Thoracic aorta (tissue), 2 donors: ENCODE results near the gene RXFP1. TPM values are rescaled to one million over a fixed set of nuclear protein-coding genes. Genes with fewer than 3 reads are reported as not detected.

Experiments
- ATAC-seq: fragments of 150-250 bp; one replicate; pipeline ENCODE4 v1.8.0; 2017; ENCODE audit warnings: low read depth; ENCODE audit not compliant: insufficient number of reproducible peaks, low FRiP score
- DNase-seq: peaks from one replicate; pipeline ENCODE4 v3.0.0-alpha.2; 2020; ENCODE audit warnings: low spot score
- H3K27ac ChIP-seq, 2 donors: fragments of 200-600 bp; sonication (generic); 1 replicate in 1 of 2; 2 replicates in 1 of 2; pipeline ENCODE4 v1.5.1; 2016; ENCODE audit warnings: mild to moderate bottlenecking in 2 of 2, moderate library complexity in 2 of 2
- H3K27me3 ChIP-seq: fragments of 200-600 bp; sonication (generic); replicated peaks from 2 replicates; pipeline ENCODE4 v1.6.0; 2016; ENCODE audit warnings: mild to moderate bottlenecking; ENCODE audit not compliant: insufficient read depth
- H3K36me3 ChIP-seq: fragments of 200-600 bp; sonication (generic); one replicate; pipeline ENCODE4 v1.5.1; 2016
- H3K4me1 ChIP-seq, 2 donors: fragments of 200-600 bp; sonication (generic); 1 replicate in 1 of 2; 2 replicates in 1 of 2; pipeline versions ENCODE4 v1.5.1 to v1.6.0; 2016; ENCODE audit warnings: low read depth in 2 of 2, mild to moderate bottlenecking in 1 of 2; ENCODE audit not compliant: control insufficient read depth in 1 of 2
- H3K4me3 ChIP-seq: fragments of 200-600 bp; sonication (generic); 2 replicates; pipeline ENCODE4 v1.5.1; 2016; ENCODE audit warnings: mild to moderate bottlenecking
- H3K9me3 ChIP-seq: fragments of 200-600 bp; sonication (generic); 2 replicates; pipeline ENCODE4 v1.5.1; 2016
- total RNA-seq, 2 donors: library from RNA; depleted of rRNA; stranded (reverse); fragments of >200 nt; gene quantifications; one replicate each; pipeline versions ENCODE4 v1.1.0 to v1.2.3, GENCODE V29; 2016
- TF ChIP-seq, protein P1 (sequence below): fragments of 200-600 bp; sonication (generic); IDR thresholded peaks from one replicate; pipeline ENCODE4 v1.5.1; 2019; ENCODE audit warnings: antibody characterized with exemption

RXFP1 gene
- total RNA-seq, 2 donors from 2014 or later = 0.35 to 9.6 TPM

DNA sequence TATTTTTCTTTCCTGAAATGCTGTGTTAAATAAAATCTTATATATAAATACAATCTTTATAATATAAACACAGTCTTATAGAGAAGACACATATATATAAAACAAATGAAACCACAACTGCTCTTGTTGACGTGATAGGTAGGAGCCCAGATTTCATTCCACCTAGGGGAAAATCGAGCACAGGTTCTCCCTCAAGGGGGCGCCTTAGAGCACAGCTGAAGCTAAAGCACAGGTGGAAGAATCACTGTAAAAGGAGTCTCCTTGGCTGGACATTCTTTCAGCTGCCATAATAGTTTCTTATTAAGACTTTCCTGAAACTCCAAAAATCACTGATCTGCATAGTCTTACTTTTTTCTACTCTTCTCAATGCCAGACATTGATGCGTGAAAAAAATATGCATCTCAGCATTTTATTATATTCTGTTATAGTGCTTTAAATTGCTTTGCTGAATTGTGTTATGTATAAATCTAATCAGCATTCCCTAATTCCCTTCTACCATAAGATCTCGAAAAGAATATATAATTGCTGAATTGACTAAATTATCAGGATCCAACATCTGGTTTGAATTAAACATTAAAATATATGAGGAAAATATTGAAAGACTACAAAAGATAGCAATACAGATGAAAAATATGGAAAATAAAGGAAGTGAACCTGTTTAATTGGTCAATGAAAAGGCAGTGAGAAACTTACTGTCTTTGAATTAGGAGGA is 25.5 kb upstream of the RXFP1 start:
- DNase-seq (no peak), ATAC-seq (no peak)
- Histone ChIP-seq H3K36me3 (no peaks in the 10 kb centered on the region), H3K4me1 (no peaks in the 10 kb centered on the region), H3K4me3 (no peak overlapping the region), H3K27ac (no peak overlapping the region), H3K27me3 (no peaks in the 10 kb centered on the region), H3K9me3 (no peaks in the 10 kb centered on the region)
- TF ChIP-seq, protein P1, sequence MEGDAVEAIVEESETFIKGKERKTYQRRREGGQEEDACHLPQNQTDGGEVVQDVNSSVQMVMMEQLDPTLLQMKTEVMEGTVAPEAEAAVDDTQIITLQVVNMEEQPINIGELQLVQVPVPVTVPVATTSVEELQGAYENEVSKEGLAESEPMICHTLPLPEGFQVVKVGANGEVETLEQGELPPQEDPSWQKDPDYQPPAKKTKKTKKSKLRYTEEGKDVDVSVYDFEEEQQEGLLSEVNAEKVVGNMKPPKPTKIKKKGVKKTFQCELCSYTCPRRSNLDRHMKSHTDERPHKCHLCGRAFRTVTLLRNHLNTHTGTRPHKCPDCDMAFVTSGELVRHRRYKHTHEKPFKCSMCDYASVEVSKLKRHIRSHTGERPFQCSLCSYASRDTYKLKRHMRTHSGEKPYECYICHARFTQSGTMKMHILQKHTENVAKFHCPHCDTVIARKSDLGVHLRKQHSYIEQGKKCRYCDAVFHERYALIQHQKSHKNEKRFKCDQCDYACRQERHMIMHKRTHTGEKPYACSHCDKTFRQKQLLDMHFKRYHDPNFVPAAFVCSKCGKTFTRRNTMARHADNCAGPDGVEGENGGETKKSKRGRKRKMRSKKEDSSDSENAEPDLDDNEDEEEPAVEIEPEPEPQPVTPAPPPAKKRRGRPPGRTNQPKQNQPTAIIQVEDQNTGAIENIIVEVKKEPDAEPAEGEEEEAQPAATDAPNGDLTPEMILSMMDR = no peak

DNA sequence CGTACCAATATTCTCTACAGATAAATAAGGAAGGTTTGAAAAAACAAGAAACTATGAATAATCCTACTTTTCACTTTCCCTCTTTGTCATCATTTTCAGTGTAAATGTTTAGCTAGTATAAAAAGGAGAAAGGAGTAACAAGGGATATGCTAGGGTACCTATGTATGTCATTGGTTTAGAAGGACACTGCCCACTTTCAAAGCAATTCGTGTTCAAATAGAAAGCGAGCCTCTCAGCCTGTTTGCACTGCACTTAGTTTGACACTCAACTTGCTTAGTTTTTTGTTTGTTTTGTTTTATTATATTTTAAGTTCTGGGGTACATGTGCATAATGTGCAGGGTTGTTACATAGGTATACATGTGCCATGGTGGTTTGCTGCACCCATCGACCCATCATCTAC is 21.6 kb upstream of the RXFP1 start:
- ATAC-seq (no peak), DNase-seq (no peak)
- Histone ChIP-seq H3K4me1 (no peaks in the 10 kb centered on the region), H3K9me3 (no peaks in the 10 kb centered on the region), H3K27ac (no peak overlapping the region), H3K4me3 (no peak overlapping the region), H3K27me3 (no peaks in the 10 kb centered on the region), H3K36me3 (no peaks in the 10 kb centered on the region)
- TF ChIP-seq, protein P1 = no peak

DNA sequence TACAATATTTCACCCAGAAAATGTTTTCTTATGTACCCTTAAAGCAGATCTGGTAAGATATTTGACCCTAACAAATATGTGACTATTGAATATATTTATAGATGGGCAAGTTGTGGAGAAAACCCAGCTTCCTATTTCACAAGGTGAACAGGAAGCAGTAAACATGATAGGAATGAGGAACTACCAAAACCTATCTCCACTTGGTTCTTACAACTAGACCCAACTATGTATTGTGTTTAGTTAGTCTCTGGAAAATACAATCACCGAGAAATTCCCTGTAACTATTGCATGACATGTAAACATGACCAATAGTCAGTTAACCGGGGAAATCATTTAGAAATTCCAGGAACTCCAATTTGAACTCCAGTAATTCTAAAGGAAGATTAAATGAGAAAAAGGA is 8.4 kb upstream of the RXFP1 start:
- no peaks in the 10 kb centered on the region for H3K4me1 ChIP-seq
- TF ChIP-seq, protein P1 = no peak
- no peak overlapping the region for H3K27ac ChIP-seq
- no peaks in the 10 kb centered on the region for H3K27me3 ChIP-seq
- no peaks in the 10 kb centered on the region for H3K9me3 ChIP-seq
- DNase-seq = no peak
- H3K36me3 ChIP-seq = no peaks in the 10 kb centered on the region
- no peak for ATAC-seq
- no peak overlapping the region for H3K4me3 ChIP-seq

DNA sequence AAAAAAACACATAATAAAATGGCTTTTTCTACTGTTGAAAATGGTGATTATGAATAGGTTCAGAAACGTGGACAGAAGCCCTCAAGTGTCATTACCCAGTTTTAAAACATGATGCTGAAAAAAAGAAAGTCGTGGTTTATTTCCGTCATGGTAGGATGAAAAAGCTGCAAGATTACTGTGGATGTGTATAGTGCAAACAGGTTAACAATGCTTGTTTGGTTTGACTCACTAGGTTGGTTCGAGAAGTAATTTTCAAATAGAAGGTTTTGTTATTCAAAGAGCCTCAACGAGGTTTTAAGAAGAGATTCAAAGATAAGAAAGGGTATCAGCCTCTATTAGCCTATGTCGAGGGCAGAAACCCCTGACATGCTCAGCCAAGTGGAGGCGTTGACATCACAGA is 2.5 kb upstream of the RXFP1 start:
- Histone ChIP-seq H3K27me3 (no peaks in the 10 kb centered on the region), H3K9me3 (no peaks in the 10 kb centered on the region), H3K4me3 (no peak overlapping the region), H3K36me3 (no peaks in the 10 kb centered on the region), H3K4me1 (peaks cover 0 to 2% of the 10 kb centered on the region in 2 donors), H3K27ac (no peak overlapping the region)
- DNase-seq = no peak
- TF ChIP-seq, protein P1 = no peak
- no peak for ATAC-seq

DNA sequence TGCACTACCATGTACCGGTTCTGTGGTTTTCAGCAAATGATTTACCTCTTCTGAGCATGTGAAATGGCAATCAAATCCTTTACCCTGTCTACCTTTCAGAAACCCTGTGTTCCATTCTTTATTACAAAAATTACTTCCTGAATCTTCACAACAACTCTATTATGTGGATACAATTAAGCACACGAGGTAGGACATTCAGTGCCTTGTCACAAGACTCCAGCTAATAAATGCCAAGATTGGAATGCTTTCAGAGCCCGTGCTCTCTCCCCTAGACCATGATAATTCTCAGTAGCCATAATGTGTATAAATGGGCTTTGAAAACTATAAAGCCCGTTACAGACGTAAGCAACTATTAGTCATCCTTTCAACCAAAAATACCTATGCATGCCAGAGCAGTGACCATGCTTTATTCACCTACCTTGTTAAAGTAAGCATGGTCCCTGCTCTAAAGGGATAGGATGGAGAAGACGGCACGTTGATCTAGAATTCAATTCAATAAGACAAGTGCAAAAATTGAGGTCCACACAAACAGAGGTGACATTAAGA is 2.4 kb downstream of the RXFP1 start:
- peaks cover 0 to 2% of the 10 kb centered on the region in 2 donors for H3K4me1 ChIP-seq
- H3K36me3 ChIP-seq = no peaks in the 10 kb centered on the region
- TF ChIP-seq, protein P1 = no peak
- no peaks in the 10 kb centered on the region for H3K27me3 ChIP-seq
- no peak overlapping the region for H3K27ac ChIP-seq
- DNase-seq (no peak), ATAC-seq (no peak)
- H3K9me3 ChIP-seq = no peaks in the 10 kb centered on the region
- no peak overlapping the region for H3K4me3 ChIP-seq
